RKO (cell line): ENCODE measurements around the gene ID4.
A peak's percentile ranks its signal among the peaks of the same experiment; 100 is the strongest.

ENCODE experiments used
- DNase-seq: peaks from one replicate; pipeline ENCODE4 v3.0.0-alpha.2; 2016; ENCODE audit warnings: low spot score

ID4 gene, protein sequence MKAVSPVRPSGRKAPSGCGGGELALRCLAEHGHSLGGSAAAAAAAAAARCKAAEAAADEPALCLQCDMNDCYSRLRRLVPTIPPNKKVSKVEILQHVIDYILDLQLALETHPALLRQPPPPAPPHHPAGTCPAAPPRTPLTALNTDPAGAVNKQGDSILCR

DNA sequence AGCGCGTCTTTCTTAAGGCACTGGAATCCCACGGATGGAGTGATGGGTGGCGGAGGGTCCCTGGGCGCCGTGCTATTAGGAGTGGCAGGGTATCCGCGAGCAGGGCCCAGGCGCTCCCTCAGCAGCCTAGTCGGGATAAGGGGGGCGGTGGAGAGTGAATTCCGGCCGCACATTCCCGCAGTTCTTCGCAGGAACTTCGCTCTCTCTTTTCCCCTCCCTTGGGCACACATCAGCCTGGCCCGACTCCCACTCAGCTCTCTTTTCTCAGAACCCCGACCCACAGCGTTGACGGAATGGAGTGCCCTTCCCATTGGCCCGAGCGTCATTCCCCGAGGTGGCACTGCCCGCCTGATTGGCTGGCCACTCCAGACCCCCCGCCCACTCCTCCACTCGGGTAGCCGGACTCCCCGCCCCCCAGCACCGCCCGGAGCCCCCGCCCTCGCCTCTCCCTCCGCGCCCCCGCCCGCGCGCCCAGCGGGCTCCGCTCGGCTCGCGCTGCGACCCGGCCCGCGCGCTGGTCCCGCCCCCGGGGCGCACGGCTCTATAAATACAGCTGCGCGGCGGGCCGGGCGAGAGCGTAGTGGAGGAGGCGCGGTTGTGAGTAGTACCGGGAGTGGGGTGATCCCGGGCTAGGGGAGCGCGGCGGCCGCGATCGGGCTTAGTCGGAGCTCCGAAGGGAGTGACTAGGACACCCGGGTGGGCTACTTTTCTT is at the start of gene ID4:
ID4 (plus strand) TSS at position 572 of the 712 bp plus-strand sequence. CDS start 385 bp downstream, outside the sequence.
- DNase-seq: no peak

DNA sequence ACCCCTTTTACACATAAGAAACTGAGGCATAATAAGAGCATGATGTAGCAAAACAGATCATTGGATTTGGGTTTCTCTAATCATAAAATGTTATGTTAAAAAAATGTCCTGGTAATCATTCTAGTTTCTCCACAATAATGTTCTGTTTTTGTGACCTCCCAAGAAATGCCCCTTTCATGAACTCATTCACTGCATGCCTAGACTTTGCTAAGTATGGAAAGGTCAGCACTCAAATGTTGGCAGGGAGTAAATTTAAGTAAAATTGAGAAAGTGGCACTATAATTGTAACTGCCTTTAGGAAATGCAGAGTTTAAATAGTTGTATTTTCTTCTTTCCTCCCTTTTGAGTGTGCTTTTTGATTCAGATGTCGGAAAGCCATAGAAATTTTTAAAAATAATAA is 48.5 kb upstream of the ID4 start:
- no peak for DNase-seq

DNA sequence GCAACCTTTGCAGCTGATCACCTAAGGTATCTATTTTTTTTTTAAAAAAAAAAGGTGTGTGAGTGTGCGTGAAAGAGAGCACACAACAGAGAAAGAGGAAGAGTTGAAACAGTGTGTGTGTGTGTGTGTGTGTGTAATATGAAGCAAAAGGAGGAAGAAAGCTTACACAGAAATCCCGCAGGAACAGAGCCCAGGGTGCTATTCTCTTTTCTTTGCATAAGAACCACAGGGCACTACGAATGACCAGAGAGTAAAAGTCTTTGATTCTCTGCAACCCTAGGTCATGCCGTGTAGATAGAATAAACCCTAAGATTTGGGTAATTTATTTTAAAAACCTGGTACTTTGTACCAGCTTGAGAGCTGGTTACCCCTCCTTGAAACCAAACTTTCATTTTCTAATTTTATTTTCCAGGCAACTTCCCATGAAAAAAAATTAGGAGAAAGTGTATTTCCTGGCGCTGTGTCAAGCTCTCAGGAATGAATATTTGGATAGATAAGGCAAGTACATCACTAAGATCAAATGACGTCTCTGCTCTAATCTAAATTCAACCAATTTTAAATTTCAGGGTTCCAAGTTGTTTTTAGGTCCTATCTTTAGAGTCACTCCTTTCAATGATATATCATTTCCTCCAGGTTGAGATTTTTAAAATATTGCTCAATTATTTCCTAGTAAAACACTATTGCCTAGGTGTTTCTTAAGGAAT is 47.9 kb upstream of the ID4 start:
- no peak for DNase-seq

DNA sequence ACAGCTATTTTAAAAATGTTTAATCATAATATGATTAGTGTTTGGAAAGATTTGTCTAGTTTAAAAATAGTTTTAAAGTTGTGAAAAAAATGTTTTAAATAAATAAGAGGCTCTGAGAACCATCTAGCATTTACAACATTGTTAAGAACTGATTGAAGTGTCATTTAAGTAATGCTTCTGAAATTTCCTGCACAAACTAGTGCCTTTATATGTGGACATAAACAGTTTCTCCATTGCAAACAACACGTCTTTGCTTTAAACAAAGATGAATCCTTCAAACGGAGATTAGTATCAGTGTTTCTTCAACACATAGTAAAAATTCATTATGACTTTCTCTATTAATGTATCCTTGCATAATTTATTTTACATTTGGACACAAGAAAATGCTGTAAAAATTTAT is 45.9 kb upstream of the ID4 start:
- DNase-seq: no peak

DNA sequence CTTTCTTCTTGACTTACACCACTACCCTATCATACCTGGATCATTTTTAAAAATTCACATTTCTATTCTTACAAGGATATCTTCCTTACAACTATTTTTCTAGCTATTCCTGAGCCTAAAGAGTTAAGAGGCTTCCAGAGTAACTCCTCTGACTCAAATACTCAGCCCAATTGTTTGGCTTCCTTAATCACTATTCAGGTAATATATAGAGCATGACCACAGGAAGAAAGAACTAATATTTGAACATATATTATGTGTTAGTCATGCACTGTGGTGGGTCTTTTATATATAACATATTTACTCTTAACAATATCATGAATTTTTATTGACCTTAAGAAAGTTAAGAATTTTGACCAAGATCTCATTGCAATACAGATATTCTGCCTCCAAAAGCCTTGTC is 42.0 kb upstream of the ID4 start:
- DNase-seq: no peak

DNA sequence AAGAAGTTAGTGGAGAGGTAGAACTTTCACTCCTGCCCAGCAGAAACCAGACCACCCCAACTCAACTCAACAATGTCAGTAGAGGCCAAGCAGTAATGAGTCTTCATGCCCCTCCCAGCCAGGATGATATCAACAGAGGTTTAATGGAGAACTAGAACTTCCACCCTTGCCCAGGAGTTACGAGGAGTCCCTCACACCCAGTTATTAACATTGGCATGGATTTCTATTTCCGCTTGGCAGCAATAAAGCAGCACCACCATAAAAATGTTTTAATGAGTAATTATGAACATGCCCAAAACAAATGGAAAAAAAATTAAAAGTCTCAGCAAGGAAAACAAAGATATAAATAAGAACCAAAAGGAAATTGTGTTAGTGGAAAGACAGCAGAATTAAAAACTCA is 40.7 kb upstream of the ID4 start:
- DNase-seq: no peak

DNA sequence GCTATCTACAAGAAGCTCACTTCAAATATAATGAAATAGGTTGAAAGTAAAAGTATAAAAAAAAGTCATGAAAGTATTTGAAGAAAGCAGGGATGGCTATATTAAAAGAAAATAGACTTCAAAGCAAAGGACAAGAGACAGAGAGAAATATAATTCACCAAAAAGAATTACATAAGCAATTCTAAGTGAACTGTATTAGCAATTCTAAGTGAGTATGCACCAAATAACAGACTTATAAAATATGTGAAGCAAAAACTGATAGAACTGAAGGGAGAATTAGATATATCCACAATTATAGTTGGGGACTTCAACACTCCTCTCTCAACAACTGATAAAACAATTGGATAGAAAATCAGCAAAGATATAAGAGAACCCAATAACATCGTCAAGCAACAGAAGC is 38.8 kb upstream of the ID4 start:
- no peak for DNase-seq

DNA sequence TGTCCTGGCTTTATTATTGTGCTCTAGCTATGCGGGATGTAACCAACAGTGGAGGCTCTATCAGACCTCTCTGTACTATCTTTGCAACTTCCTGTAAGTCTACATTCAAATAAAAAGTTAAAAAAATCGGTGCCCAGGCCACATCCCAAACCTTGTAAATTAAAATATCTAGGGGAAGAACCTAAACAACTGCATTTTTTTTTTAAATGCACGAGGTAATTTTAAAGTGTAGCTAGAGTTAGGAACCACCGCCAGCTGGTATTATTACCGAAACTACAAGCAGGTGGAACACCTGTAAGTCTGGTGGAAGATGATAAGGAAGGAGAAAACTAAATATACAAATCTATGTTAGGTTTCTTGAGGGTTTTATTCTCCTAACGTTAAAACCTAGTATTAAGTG is 34.5 kb upstream of the ID4 start:
- no peak for DNase-seq

DNA sequence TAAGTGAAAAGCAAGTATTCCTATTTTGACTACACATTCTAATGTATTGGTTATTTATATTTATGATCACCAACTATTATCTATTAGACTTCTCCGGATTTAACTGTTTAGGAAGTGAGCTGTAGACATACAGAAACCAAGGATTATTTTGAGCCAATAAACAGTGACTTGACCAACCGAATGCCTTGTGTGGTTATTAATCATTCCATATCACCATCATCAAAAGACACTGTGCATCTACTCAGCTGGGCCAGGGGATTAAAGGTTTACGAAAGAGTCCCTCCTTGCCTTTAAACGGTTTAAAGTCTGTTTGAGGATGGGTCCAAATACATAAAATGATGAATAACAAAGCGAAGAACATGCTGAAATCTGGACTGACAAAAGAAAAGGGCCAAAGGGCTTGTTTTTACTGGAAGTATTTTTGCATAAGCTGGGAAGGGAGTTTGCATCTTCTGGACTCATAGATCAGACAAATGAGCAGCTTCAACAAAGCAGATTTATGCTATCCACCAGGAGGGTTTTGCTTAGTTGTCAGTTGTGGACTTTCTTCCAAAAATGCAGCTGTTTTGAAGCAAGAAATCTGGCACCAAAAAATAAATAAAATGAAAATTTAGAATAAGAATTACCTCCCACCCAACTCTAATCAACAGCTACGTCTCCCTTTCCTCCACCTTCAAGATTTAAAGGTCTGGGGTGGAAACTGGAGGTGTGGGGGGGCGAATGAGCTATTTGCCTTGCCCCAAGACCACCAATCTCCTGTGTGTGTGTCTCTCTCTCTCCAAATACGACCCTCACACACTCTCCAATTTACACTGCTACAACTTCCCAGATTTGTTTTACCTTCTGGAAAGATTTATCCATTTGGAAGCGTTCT is 33.6 kb upstream of the ID4 start:
- DNase-seq: no peak

DNA sequence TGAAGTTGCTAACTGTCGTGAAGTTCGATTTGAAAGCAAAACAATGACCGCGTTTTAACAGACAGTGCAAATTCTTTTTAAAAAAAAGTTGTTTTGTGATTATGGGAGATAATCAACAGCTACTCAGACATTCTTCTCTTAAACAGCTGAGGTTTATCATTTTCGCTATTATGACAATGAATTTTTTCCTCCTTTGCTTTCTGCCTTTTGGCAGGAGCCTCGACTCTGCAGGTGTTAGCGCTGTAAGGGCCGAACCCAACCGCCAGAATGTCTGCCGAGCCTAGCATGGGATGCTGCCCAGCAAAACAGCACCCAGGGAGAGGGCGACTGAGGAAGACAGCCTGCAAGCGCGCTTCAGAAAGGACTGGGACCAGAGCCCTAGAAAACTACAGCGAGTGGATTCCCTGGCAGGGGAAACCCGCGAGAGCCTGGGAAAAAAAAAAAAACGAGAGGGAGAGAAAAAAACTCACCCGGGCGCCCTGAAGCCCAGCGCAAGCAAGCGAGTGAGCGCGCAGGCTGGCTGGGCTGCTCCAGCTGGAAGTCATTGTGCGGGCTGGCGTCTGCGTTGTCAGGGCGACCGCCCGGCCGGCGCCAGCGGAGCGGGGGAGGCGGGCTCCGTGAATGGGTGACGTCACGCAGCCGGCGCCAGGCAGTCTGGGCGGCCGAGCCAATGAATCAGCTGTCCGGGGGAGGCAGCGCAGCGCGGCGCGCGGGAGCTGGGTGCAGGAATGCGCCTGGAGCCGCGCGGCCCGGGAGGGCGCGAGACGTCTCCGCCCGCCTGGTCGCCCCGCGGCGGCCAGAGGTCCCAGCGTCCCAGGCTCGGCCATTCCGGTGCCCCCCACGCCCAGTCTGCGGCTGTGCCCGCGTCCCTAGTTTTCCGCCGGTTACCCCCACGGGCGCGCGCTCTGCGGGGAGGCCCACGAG is 32.7 kb upstream of the ID4 start:
- peak; percentile 93 for DNase-seq

DNA sequence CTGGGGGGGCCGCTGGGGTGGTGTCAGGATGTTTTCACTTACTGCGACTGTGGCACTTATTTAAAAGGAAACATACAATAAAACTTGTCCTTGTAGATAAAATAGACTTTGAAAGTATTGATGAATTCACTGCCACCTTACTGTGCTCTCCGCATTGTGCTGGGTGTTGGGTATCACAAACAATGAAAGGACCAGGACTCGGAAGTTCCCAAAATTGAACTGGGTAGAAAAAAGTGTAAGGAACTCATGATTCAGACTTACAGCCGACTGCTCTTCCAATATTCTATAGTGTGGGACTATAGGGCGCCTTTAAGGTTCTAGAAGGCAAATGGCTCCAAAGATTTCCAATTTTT is 32.1 kb upstream of the ID4 start:
- DNase-seq: peak; percentile 6

DNA sequence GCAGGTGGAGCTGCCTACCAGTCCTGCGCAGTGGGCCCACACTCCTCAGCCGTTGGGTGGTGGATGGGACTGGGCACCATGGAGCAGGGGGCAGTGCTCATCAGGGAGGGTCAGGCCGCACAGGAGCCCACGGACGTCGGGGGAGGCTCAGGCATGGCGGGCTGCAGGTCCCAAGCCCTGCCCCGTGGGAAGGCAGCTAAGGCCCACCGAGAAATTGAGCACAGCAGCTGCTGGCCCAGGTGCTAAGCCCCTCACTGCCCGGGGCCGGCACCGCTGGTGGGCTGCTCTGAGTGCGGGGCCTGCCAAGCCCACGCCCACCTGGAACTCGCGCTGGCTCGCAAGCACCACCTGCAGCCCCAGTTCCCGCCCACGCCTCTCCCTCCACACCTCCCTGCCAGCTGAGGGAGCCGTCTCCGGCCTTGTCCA is 30.2 kb upstream of the ID4 start:
- DNase-seq: no peak

DNA sequence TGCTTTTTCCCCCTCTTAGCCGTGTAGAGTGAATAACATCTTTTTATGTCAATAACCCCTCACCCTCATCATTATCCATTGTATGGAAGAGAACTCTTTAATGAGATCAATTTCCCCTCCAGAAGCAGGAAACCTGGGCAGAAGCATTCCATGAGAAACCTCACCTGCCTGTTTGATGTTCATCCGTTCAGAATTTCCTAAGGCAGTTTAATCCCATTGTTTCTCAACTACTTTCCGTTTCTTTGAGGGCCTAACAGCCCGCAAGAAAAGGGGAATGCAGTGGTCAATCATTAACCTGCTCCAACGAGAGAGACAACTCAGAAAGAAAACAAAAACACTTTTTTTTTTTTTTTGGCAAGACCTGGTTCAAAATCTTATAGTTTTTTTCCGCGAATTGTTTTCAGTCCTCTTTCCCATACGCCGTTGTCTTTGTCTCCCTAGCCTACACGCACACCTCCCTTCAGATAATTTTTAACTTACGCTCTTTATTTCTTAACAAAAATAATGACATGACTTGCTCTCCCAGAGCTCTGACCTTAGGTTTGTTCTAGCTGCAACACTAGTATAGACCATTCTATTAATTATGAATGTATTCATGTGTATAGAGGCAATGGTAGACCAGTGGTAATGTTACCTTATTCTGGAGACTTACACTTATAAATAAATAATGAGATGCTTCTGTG is 25.6 kb upstream of the ID4 start:
- DNase-seq: no peak

DNA sequence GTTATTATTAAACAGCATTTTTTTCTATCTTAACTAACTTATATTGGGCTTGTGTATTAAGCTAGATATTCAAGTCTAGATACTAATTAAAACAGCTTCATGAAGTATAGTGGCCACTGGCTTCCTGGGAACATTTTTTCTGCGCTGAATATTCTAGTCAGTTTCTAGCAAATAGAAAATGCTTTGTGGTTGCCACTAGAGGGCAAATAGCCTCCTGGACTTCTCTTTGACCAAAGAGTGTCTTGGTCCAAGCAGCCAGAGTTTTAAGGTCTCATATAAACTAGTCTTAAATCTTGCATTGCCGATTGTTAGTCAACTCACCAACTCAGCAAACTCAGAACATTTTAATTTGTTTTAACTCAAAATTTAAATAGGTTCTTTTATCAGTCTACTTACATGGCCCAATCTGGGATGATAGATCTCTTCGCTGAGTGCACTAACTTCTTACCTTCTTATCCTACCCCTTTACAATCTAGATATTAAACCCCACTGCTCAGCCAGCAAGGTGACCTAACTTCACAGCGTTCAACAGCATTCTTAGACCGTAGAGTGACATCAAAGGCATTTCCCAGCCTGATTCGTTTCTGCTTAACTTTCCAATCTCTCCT is 24.6 kb upstream of the ID4 start:
- DNase-seq: peak; percentile 66

DNA sequence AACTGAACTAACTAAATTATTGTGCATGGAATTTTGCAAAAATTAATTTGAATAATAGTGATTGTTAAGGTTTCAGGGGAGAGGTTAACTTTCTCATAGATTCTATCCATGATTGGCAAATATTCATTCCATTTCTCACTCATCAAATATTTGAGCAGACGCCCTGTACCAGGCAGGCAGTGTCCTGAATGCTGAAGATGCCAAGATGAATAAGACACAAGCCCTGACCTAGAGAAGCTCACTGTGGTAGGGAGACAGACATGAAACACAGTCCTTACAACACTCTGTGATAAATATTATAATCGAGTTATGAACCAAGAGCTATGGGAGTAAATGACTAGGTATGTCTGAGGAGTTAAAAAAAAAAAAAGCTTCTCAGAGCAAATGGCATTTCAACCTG is 18.4 kb upstream of the ID4 start:
- DNase-seq: no peak

DNA sequence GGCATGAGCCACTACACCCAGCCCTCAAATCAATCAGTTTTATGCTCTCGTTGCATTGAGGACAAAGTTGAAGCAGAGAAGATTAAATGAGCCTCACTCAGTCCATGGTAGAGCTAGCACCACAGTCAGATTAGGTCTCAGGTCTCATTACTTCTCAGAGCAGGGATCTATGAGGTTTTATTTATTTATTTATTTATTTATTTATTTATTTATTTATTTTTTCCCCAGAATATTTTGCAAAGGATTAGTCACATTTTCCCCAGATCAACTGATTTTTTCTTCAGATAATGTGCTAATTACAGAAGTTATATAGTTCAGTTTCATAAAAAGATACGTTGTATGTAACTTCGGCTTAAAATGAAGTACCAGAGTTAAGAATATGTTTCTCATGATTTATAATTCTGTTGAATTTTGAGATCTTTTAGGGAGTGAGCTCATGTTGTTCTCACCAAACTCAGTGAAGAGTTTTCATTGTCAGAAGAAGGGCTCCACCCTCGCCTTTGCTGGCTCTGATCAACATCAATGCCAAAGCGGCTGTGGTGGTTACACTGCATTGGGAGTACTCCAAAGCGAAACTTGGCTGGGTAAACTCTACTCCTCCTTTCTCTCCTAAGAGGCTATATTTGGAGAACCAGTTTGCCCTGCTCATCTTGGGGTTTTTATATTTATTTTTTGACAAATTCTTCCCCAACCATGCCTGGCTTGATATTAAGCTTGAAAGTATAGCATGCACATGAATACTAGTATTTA is 12.9 kb upstream of the ID4 start:
- DNase-seq: no peak

DNA sequence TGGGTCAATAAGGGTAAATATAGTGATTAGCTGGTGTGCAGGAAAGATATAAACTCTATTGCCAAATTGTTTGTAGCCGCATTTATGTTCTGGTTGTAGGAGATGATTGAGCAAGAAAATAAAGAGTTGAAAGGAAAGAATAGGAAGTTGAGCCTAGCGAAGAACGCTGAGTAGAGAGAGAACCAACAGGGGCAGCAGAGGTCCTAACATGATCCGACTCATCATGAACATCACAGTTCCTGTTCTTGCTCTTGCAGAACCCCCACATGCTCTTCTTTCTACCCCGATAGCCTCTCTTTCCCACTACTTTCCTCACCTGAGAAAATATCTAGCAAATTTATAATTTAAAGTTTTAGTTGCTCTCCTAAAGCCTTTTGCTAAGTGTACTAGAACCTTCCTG is 9.9 kb upstream of the ID4 start:
- DNase-seq: no peak

DNA sequence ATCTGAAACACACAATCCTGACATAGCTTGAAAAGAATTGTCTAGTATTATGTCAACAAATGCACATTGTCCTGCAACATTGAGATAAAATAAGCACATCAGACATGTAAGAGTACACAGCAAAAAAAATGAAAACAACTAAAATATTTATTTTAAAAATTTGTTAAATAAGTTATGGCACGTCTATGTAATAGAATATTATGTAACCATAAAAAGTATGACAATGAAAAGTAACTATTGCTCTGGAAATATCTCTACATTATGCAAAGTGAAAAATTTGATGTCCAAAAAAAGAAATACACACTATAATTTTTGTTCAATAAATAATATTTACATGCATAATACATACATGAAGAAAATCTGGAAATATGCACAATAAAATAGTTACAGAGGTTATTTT is 9.3 kb upstream of the ID4 start:
- no peak for DNase-seq

DNA sequence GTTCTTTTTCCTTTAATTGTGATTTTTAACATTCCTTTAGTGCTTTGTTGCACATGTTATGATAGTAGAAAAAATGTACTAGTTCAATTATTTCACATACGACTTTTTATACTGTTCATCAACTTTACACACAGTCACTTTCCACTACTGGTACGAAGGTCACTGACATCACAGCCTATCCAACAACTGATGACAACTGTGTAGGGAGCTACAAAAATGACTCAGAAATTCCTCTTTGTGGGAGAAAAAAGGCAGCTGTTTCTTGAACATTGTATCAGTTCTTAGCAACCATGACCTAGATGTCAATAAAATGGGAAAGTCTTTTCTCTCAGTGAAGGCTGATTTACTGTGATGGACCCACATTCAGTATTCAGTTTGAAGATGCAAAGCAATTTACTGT is 7.0 kb upstream of the ID4 start:
- peak; percentile 19 for DNase-seq

DNA sequence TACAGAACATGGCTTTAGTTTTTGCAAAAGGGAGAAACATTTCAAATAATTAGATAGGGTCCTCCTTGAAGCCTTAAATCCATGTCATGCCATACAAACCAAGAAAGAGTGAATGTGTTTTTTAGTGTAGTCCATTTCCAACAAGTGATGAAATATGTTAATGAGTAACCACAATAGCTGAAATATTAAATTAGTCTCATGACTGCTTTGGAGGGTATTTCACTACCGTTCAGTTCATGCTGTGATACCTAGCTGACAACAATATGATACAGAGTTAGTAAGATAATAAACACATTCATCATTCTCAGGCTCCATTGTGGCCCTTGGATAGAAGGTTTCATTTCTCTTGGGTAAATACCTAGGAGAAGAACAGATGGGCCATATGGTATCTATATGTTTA is 5.8 kb upstream of the ID4 start:
- no peak for DNase-seq
